HG03575 (cell line): Measurements from ENCODE around the gene HDAC6.

Experiments
- ATAC-seq: cut with Tn5 transposase; IDR thresholded peaks from one replicate; pipeline ENCODE4 v1.9.1; 2021; ENCODE audit not compliant: unreplicated experiment, insufficient number of reproducible peaks, low FRiP score; ENCODE audit errors: extremely low read depth

The HDAC6 gene

DNA sequence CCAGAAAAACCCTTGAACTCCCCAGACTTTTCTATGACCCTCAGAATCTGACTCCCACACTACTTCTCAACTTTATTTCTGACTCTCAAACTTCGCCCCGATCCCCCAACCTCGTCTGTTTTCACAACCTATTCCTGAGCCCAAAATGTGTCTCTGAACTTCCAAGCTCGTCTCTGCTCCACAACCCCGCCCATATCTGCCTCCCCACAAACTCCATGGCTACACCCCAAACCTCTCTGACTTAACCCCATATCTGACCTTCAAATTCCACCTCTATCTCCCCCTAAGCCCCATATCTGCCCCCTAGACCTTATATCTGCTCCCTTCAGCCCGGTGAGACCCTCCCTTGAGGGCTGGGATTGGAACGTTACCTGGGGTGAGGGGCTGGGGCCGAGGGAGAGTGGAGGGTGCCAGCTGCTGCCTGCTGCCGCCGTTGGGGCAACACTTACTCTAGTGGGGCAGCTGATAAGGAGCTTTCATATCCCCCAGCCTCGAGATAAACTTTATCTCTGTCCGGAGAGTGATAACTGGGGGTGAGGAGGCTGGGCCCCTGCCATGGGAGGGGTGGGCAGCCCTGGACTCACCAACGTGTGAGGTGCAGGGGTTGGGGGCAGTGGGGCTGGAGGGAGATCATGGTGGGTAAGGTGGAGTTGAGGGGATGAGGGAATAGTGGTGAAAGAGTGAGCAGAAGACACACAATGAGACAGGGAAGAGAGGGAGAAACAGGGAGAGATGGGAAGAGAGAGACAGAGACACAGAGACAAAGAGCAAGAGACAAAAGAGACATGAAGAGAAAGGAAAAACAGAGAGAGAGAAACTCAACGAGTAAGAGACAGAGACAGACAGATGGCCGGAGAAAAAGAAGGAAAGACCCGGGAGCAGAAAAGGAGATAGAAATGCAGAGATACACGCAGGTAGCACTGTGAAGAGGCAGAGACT, 14.1 kb upstream of the HDAC6 start:
- ATAC-seq = no peak

DNA sequence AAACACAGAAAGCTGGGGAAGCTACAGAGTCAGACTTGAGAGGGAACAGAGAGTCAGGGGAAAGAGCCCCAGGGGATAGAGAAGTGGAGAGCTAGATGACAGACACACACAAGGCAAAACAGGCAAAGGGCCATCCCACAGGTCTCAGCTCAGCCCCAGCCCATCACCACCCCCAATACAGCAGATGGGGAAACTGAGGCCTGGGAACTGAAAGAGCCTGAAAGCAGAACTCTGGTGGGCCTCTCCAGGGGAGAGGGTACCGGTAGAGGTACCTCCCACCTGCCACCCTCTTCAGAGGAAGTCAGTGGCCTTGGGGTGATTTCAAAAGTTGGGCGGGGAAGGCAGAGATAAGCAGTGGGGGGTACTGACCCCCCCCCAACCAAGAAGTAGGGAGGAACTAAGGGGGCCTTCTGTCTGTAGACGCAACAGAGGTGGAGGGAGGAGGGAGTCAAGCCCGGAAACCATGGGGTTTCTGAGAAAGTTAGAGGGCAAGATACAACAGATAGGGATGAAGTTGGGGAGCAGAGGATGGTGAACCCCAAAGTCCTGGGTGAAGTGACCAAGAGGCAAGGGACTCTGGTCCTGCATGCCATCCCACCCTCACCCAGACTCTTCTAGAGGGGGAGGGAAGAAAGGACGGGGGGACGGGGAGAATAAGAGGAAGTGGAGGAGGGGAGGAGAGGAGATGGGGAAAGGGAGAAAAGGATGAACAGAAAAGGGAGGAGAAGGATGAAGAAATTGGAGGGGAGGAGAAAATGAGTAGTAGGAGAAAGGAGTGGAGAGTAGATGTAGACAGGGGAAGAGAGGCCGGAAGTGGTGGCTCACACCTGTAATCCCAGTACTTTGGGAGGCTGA, 12.3 kb upstream of the HDAC6 start:
- no peak for ATAC-seq

DNA sequence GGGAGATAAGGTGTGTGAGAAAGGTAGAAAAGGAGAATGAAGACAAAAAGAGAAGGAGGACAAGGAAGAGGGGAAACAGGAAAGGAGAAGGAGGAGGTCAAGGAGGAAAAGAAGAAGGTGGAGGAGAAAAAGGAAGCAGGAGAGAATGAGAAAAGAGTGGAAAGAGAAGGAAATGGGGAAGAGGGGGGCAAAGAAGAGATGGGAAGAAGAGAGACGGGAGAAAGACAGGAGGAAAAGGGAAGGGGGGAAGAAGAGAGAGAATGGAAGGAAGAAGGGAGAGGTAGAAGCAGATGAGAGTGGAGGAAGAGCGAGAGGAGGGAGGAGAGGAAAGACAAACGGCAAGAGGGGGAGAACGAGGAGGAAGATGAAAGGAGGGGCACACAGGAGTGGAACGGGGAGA, 11.4 kb upstream of the HDAC6 start:
- ATAC-seq = no peak

- no peak for ATAC-seq
Measured at GRCh38 chrX:48791063-48791820, 10.6 kb upstream of the HDAC6 start.

DNA sequence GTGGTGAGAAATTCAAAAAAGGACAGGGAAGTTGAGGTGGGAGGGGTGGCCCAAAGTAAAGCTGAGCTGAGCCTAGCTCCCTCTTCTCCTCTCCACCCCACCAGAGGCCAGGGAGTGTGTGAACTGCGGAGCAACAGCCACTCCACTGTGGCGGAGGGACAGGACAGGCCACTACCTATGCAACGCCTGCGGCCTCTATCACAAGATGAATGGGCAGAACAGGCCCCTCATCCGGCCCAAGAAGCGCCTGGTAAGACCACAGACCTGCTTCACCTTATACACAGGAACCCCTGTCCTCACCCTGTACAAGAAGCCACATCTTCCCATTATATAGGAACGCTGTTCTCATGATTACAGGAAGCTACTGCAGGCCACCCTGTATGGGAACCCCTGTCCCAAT, 9.6 kb upstream of the HDAC6 start:
- no peak for ATAC-seq

DNA sequence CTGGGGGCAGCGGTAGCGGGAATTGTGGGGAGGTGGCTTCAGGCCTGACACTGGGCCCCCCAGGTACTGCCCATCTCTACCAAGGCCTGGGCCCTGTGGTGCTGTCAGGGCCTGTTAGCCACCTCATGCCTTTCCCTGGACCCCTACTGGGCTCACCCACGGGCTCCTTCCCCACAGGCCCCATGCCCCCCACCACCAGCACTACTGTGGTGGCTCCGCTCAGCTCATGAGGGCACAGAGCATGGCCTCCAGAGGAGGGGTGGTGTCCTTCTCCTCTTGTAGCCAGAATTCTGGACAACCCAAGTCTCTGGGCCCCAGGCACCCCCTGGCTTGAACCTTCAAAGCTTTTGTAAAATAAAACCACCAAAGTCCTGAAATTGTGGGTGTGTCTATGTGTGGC, 7.9 kb upstream of the HDAC6 start:
- ATAC-seq = no peak

- no peak for ATAC-seq
Measured at GRCh38 chrX:48794340-48794910, 7.4 kb upstream of the HDAC6 start.

GRCh38 chrX:48794911-48795515, 6.9 kb upstream of the HDAC6 start:
- ATAC-seq = no peak

GRCh38 chrX:48798318-48798717, 3.5 kb upstream of the HDAC6 start:
- ATAC-seq = no peak

- ATAC-seq = no peak
Measured at GRCh38 chrX:48800574-48801279, 1.1 kb upstream of the HDAC6 start.

DNA sequence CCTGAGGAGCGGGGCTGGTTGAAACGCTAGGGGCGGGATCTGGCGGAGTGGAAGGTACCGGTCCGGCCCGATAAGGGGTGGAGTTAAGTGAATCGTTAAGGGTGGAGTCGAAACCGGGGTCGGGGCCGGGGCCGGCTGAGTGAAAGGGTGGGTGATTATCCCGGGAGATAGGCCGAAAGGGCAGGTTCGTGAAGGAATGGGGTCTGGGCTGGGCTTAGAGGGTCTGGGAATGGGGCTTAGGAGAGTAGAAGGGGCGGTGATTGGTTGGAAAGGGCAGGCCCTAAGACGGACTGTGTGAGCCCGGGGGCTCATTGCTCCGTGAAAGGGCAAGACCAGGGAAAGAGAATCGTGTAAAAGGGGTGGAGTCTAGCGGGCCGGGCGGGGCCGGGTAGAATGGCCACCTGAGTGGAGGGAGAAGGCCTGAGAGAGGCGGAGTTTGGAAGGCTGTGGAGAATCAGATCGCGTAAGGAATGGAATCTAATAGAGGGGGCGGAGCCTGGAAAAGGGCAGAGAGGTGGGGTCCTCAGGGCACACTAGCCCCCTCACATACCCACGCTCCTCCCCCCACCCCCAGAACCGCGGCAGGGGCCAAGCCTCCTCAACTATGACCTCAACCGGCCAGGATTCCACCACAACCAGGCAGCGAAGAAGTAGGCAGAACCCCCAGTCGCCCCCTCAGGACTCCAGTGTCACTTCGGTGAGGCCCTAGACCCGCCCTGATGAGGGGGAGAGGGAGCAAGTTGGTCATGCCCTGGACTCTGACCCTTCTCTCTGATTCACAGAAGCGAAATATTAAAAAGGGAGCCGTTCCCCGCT, 430 bp downstream of the HDAC6 start:
- peak; percentile 19 for ATAC-seq

GRCh38 chrX:48802905-48803200, 986 bp downstream of the HDAC6 start:
- ATAC-seq = no peak

DNA sequence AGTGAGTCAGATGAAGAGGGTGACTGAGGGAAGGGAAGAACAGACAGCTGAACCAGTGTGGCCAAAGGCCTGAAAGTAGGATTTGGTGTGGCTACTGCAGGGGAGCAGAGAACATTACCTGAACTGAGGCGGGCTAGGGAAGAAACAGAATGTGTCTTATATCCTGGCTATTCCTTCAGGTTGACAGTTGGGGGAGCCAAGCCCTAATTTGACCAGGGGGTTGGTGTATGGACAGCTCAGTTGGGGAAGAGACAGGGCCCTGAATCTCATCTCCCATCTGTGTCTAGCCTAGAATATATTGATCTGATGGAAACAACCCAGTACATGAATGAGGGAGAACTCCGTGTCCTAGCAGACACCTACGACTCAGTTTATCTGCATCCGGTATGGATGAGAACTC, 4.2 kb downstream of the HDAC6 start:
- ATAC-seq = no peak

DNA sequence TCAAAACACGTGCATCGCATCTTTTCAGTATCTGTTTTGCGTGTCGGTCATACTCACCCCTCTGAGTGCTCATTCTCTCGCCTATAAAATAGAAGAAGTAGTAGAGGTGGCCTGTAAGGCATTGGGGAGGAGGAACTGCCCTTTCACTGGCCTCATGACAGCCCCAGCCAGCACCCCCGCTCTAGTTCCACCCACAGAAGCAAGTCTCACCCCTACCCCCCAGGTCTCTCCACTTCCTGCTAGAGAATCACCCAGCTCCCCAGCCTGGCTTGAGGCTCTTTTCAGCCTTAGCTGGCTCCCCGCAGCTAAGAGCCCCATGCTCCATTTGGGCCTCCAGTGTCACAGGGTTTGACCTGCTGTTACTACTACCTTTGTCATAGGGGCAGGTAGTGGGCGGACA, 11.8 kb downstream of the HDAC6 start:
- ATAC-seq = no peak

DNA sequence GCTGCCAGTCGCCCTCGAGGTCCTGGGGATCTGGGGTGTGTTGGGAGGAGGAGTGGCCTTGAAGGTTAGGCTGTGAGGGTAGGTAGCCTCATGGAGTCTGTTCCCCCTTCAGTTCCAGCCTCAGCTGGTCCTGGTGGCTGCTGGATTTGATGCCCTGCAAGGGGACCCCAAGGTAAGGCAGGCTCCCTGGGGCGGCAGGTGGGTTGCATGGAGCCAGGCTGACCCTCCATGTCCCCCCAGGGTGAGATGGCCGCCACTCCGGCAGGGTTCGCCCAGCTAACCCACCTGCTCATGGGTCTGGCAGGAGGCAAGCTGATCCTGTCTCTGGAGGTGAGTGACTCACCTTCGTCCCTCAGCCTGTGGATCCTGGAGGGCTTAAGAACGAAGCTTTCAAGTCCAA, 12.9 kb downstream of the HDAC6 start:
- ATAC-seq = no peak

DNA sequence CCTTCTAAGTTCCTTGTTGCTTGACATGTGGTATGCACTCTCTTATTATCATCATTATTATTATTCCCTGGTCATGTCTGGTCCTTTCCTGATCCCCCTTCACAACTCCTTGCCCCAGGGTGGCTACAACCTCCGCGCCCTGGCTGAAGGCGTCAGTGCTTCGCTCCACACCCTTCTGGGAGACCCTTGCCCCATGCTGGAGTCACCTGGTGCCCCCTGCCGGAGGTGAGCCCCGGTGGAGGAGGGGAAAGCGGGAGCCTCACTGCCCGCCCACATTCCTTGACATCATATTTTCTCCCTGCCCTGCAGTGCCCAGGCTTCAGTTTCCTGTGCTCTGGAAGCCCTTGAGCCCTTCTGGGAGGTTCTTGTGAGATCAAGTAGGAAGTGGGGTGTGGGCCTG, 13.4 kb downstream of the HDAC6 start:
- no peak for ATAC-seq

- no peak for ATAC-seq
Measured at GRCh38 chrX:48816014-48816810, 14.3 kb downstream of the HDAC6 start.
